ENCODE results near the gene RUNX2.

Gene RUNX2

GRCh38 chr6:45712786-45713185 lies 384.7 kb downstream of the RUNX2 start:
- no peak for TF ChIP-seq CTCF (IDR thresholded peaks at IDR 0.05; ENCODE audit: extremely low read depth, missing control alignments)
- no peak for DNase-seq (ENCODE audit: low spot score)
